SK-N-SH (cell line): ENCODE measurements around the gene NAV2. TPM values are rescaled to one million over a fixed set of nuclear protein-coding genes. Genes with fewer than 3 reads are reported as not detected.

ENCODE experiments used
- CTCF ChIA-PET: fragments of 300-600, 350-600 bp; formaldehyde crosslinking; extraction: SDS; loops from one replicate; lab custom pipeline; 2021; lab: Yijun Ruan, JAX
- POLR2A ChIA-PET: fragments of 350-600 bp; sonication (Branson Sonifier 250); formaldehyde crosslinking; extraction: SDS; loops from one replicate; lab custom pipeline; 2020; ENCODE audit warnings: antibody characterized with exemption, inconsistent platforms; lab: Yijun Ruan, JAX
- DNase-seq: peaks from one replicate; pipeline ENCODE4 v3.0.0; 2012
- H2AFZ ChIP-seq: fragments of 200-600 bp; sonication (generic); 2 replicates; pipeline ENCODE4 v1.8.1; 2016; ENCODE audit warnings: antibody characterized with exemption, mild to moderate bottlenecking, low read depth
- H3F3A ChIP-seq: fragments of 200-600 bp; sonication (generic); replicated peaks from 2 replicates; pipeline ENCODE3; 2016; ENCODE audit warnings: antibody characterized with exemption, mild to moderate bottlenecking; ENCODE audit not compliant: insufficient read depth
- H3K27ac ChIP-seq, 2 experiments: fragments of 200-500 bp in 1 of 2; fragments of 200-600 bp in 1 of 2; sonication (Bioruptor generic) in 1 of 2; sonication (generic), shearing (Covaris generic) in 1 of 2; 2 replicates each; pipeline versions ENCODE4 v1.5.1 to v1.6.1; 2014 to 2016; ENCODE audit warnings: low read depth in 2 of 2, inconsistent platforms in 1 of 2, low read length in 1 of 2, mild to moderate bottlenecking in 1 of 2, mixed read lengths in 1 of 2
- H3K27me3 ChIP-seq: fragments of 200-600 bp; sonication (generic), shearing (Covaris generic); 2 replicates; pipeline ENCODE4 v1.6.1; 2016; ENCODE audit warnings: mixed run types; ENCODE audit not compliant: insufficient read depth
- H3K36me3 ChIP-seq, 2 experiments: fragments of 200-500 bp in 1 of 2; fragments of 200-600 bp in 1 of 2; sonication (Bioruptor generic) in 1 of 2; sonication (generic) in 1 of 2; replicated peaks in 1 of 2; 2 replicates each; pipeline versions ENCODE3 to v1.5.1; 2014 to 2016; ENCODE audit warnings: low read length in 1 of 2, mild to moderate bottlenecking in 1 of 2; ENCODE audit not compliant: insufficient read depth in 2 of 2, control insufficient read depth in 1 of 2
- H3K4me1 ChIP-seq, 2 experiments: fragments of 200-500 bp in 1 of 2; fragments of 200-600 bp in 1 of 2; sonication (Bioruptor generic) in 1 of 2; sonication (generic), shearing (Covaris generic) in 1 of 2; 2 replicates each; pipeline versions ENCODE4 v1.5.1 to v1.6.1; 2014 to 2016; ENCODE audit warnings: low read depth in 1 of 2, low read length in 1 of 2, mixed run types in 1 of 2; ENCODE audit not compliant: insufficient read depth in 2 of 2, control insufficient read depth in 1 of 2
- H3K4me2 ChIP-seq: fragments of 200-600 bp; sonication (generic), shearing (Covaris generic); 2 replicates; pipeline ENCODE4 v1.6.1; 2017; ENCODE audit warnings: mixed run types
- H3K4me3 ChIP-seq, 2 experiments: fragments of 200-500 bp in 1 of 2; fragments of 200-600 bp in 1 of 2; sonication (Bioruptor generic) in 1 of 2; sonication (generic), shearing (Covaris generic) in 1 of 2; 2 replicates each; pipeline versions ENCODE4 v1.5.1 to v1.8.1; 2014 to 2016; ENCODE audit warnings: low read depth in 2 of 2, inconsistent platforms in 1 of 2, low read length in 1 of 2, mild to moderate bottlenecking in 1 of 2, mixed read lengths in 1 of 2, moderate library complexity in 1 of 2
- H3K79me2 ChIP-seq: fragments of 200-600 bp; sonication (generic); 2 replicates; pipeline ENCODE4 v1.8.1; 2017; ENCODE audit warnings: mild to moderate bottlenecking; ENCODE audit not compliant: insufficient read depth
- H3K9ac ChIP-seq: fragments of 200-600 bp; sonication (generic); 2 replicates; pipeline ENCODE4 v1.6.1; 2017; ENCODE audit warnings: mixed run types
- H3K9me2 ChIP-seq: fragments of 200-600 bp; sonication (generic); 2 replicates; pipeline ENCODE4 v1.6.1; 2017; ENCODE audit warnings: mixed run types
- H3K9me3 ChIP-seq: fragments of 200-600 bp; sonication (generic); 2 replicates; pipeline ENCODE4 v1.6.1; 2017; ENCODE audit warnings: mixed run types, mild to moderate bottlenecking, moderate library complexity
- H4K20me1 ChIP-seq: fragments of 200-600 bp; sonication (generic); 2 replicates; pipeline ENCODE4 v1.6.1; 2017; ENCODE audit warnings: mild to moderate bottlenecking, mixed run types; ENCODE audit not compliant: insufficient read depth
- ELF1 ChIP-seq: IDR thresholded peaks from 2 replicates; pipeline ENCODE4 v1.4.0; 2012
- FOSL2 ChIP-seq: IDR thresholded peaks from 2 replicates; pipeline ENCODE4 v1.4.0; 2012; ENCODE audit warnings: low read depth, mild to moderate bottlenecking, moderate library complexity, borderline replicate concordance
- FOXJ3 ChIP-seq: sonication (generic); formaldehyde crosslinking; IDR thresholded peaks from 2 replicates; pipeline ENCODE4 v1.5.1; 2020; ENCODE audit warnings: mild to moderate bottlenecking, missing genetic modification reagents
- FOXM1 ChIP-seq: IDR thresholded peaks from 2 replicates; pipeline ENCODE4 v1.4.0; 2012; ENCODE audit warnings: low read depth, mild to moderate bottlenecking
- GABPA ChIP-seq: IDR thresholded peaks from 2 replicates; pipeline ENCODE4 v1.4.0; 2012; ENCODE audit warnings: low read depth, mild to moderate bottlenecking
- GATA2 ChIP-seq: sonication (generic); formaldehyde crosslinking; IDR thresholded peaks from 2 replicates; pipeline ENCODE4 v1.5.0; 2020; ENCODE audit warnings: mild to moderate bottlenecking, missing genetic modification reagents
- MXI1 ChIP-seq: IDR thresholded peaks from 2 replicates; pipeline ENCODE4 v1.6.1; 2012; ENCODE audit warnings: mild to moderate bottlenecking, low read depth, low read length, improper control_type of control experiment
- NFIC ChIP-seq: IDR thresholded peaks from 2 replicates; pipeline ENCODE4 v1.4.0; 2012; ENCODE audit warnings: borderline replicate concordance
- RAD21 ChIP-seq: IDR thresholded peaks from 2 replicates; pipeline ENCODE4 v1.6.1; 2012; ENCODE audit warnings: mild to moderate bottlenecking, low read length
- RXRA ChIP-seq: IDR thresholded peaks from 2 replicates; pipeline ENCODE4 v1.4.0; 2012; ENCODE audit warnings: low read depth, mild to moderate bottlenecking, borderline replicate concordance
- SMC3 ChIP-seq: IDR thresholded peaks from 2 replicates; pipeline ENCODE4 v1.6.1; 2012; ENCODE audit warnings: low read depth, low read length, improper control_type of control experiment
- TAF1 ChIP-seq: IDR thresholded peaks from 2 replicates; pipeline ENCODE4 v1.6.1; 2012; ENCODE audit warnings: low read depth, mild to moderate bottlenecking, low read length, moderate library complexity, borderline replicate concordance
- TCF12 ChIP-seq: IDR thresholded peaks from 2 replicates; pipeline ENCODE4 v1.4.0; 2012
- WGBS: methylation state at CpG from one replicate; pipeline ENCODE4 v1.1.6; 2017; ENCODE audit warnings: low lambda C conversion rate; 5-methylcytosine and 5-hydroxymethylcytosine counted together
- polyA plus RNA-seq, 3 experiments: library from polyadenylated mRNA; depleted of rRNA; stranded (reverse); fragments of >200 nt; gene quantifications; 2 replicates each; pipeline ENCODE4 v1.2.3, GENCODE V29; 2012
- TF ChIP-seq, protein P1 (sequence below): IDR thresholded peaks from 2 replicates; pipeline ENCODE4 v1.4.0; 2012; ENCODE audit warnings: low read depth, borderline replicate concordance
- TF ChIP-seq, protein P2 (sequence below): IDR thresholded peaks from 2 replicates; pipeline ENCODE4; 2012
- TF ChIP-seq, protein P3 (sequence below): IDR thresholded peaks from 2 replicates; pipeline ENCODE4 v1.6.1; 2012; ENCODE audit warnings: mild to moderate bottlenecking, low read depth, low read length, moderate library complexity

Gene NAV2
- polyA plus RNA-seq, 1 of the 3 experiments (the other 2 are of a cell fraction), result 26.2 TPM

DNA sequence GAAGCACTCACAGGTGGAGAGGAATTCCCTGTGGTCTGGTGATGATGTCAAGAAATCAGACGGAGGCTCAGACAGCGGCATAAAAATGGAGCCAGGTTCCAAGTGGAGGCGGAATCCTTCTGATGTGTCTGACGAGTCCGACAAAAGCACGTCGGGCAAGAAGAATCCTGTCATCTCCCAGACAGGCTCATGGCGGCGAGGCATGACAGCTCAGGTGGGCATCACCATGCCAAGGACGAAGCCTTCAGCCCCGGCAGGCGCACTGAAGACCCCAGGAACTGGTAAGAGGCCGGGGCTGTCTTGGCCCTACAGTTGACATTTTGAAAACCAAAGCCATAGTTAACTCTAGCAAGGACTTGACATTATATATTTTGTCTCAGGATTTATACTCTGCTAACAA is 331.4 kb downstream of the NAV2 start:
- DNase-seq, result no peak
- peaks cover 59 to 85% of the 10 kb centered on the region in 2 experiments for H3K36me3 ChIP-seq
- POLR2A ChIA-PET, result no interaction called here
- 97% methylated on average over 13 of the region's 13 CpGs for WGBS
- H3K79me2 ChIP-seq, result peaks cover 73% of the 10 kb centered on the region; the same call in 1 of the 2 replicates
- CTCF ChIA-PET, result interaction anchor here (1.5 kb wide), 1 partner anchor 11 kb away, joined by 4 read pairs; no protein-coding TSS in a partner anchor
- H3K9me3 ChIP-seq, result no peaks in the 10 kb centered on the region
- no peaks in the 10 kb centered on the region for H4K20me1 ChIP-seq
- H3K9ac ChIP-seq, result no peak overlapping the region
- no peak overlapping the region for H2AFZ ChIP-seq
- H3K4me2 ChIP-seq, result no peak overlapping the region
- peaks cover 7% of the 10 kb centered on the region for H3F3A ChIP-seq
- peaks cover 12 to 47% of the 10 kb centered on the region in 2 experiments; a peak in 3 of 4 replicates for H3K4me1 ChIP-seq
- no peaks in the 10 kb centered on the region for H3K27me3 ChIP-seq
- no peaks in the 10 kb centered on the region for H3K9me2 ChIP-seq
- H3K4me3 ChIP-seq, result no peak overlapping the region
- no peak for TF ChIP-seq GATA2 (CRISPR knock-in tag)
- TF ChIP-seq, protein P1, sequence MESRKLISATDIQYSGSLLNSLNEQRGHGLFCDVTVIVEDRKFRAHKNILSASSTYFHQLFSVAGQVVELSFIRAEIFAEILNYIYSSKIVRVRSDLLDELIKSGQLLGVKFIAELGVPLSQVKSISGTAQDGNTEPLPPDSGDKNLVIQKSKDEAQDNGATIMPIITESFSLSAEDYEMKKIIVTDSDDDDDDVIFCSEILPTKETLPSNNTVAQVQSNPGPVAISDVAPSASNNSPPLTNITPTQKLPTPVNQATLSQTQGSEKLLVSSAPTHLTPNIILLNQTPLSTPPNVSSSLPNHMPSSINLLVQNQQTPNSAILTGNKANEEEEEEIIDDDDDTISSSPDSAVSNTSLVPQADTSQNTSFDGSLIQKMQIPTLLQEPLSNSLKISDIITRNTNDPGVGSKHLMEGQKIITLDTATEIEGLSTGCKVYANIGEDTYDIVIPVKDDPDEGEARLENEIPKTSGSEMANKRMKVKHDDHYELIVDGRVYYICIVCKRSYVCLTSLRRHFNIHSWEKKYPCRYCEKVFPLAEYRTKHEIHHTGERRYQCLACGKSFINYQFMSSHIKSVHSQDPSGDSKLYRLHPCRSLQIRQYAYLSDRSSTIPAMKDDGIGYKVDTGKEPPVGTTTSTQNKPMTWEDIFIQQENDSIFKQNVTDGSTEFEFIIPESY, result no peak
- no peak for TF ChIP-seq NFIC
- TF ChIP-seq RAD21, result no peak
- TF ChIP-seq GABPA, result no peak
- TF ChIP-seq FOSL2, result no peak
- TF ChIP-seq RXRA, result no peak
- TF ChIP-seq FOXJ3 (CRISPR knock-in tag), result no peak
- TF ChIP-seq, protein P2, sequence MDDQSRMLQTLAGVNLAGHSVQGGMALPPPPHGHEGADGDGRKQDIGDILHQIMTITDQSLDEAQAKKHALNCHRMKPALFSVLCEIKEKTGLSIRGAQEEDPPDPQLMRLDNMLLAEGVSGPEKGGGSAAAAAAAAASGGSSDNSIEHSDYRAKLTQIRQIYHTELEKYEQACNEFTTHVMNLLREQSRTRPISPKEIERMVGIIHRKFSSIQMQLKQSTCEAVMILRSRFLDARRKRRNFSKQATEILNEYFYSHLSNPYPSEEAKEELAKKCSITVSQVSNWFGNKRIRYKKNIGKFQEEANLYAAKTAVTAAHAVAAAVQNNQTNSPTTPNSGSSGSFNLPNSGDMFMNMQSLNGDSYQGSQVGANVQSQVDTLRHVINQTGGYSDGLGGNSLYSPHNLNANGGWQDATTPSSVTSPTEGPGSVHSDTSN, result no peak
- TF ChIP-seq, protein P3, sequence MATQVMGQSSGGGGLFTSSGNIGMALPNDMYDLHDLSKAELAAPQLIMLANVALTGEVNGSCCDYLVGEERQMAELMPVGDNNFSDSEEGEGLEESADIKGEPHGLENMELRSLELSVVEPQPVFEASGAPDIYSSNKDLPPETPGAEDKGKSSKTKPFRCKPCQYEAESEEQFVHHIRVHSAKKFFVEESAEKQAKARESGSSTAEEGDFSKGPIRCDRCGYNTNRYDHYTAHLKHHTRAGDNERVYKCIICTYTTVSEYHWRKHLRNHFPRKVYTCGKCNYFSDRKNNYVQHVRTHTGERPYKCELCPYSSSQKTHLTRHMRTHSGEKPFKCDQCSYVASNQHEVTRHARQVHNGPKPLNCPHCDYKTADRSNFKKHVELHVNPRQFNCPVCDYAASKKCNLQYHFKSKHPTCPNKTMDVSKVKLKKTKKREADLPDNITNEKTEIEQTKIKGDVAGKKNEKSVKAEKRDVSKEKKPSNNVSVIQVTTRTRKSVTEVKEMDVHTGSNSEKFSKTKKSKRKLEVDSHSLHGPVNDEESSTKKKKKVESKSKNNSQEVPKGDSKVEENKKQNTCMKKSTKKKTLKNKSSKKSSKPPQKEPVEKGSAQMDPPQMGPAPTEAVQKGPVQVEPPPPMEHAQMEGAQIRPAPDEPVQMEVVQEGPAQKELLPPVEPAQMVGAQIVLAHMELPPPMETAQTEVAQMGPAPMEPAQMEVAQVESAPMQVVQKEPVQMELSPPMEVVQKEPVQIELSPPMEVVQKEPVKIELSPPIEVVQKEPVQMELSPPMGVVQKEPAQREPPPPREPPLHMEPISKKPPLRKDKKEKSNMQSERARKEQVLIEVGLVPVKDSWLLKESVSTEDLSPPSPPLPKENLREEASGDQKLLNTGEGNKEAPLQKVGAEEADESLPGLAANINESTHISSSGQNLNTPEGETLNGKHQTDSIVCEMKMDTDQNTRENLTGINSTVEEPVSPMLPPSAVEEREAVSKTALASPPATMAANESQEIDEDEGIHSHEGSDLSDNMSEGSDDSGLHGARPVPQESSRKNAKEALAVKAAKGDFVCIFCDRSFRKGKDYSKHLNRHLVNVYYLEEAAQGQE, result no peak
- TF ChIP-seq TAF1, result no peak
- no peak for TF ChIP-seq TCF12
- no peak for TF ChIP-seq ELF1
- no peak for TF ChIP-seq MXI1
- TF ChIP-seq SMC3, result no peak
- TF ChIP-seq FOXM1, result no peak
- peak overlapping the region in 1 of 2 experiments; percentile 83; a peak in 2 of 4 replicates for H3K27ac ChIP-seq
